HG03159 (cell line): ENCODE measurements around the gene CEP63.

ENCODE experiments used
- ATAC-seq: cut with Tn5 transposase; IDR thresholded peaks from one replicate; pipeline ENCODE4 v1.9.1; 2021; ENCODE audit warnings: mild to moderate bottlenecking, moderate library complexity; ENCODE audit not compliant: unreplicated experiment

Gene CEP63

GRCh38 chr3:134485718-134486576 is at the start of gene CEP63, which contains the start of gene ANAPC13:
Gene CEP63, plus strand, starts transcription at chr3:134486057. Its CDS starts 9,264 bp downstream, at chr3:134495321.
Gene ANAPC13, minus strand, starts transcription at chr3:134485985. Its CDS starts 3,081 bp downstream, at chr3:134482904.
- peak; percentile 82 for ATAC-seq

- ATAC-seq: no peak
Observed at GRCh38 chr3:134437211-134437752, 48.6 kb upstream of the CEP63 start.

DNA sequence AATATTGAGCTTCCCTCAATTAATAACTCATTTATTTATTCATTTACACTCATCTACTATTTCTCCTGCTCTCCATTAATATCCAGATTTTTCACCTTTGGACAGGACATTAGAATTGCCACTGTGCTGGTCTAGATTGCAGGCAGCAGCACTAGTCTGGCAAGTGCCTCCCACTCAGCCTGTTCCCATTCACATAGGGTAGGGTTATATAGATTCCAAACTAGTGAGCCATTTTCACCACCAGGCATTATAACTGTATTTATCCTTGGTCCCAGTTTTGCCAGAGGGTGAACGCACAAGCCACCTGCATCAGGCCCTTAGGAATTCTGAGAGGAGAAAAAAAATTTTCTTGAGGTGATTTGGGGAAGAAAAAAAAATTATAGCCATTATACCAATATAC is 44.5 kb upstream of the CEP63 start:
- no peak for ATAC-seq

DNA sequence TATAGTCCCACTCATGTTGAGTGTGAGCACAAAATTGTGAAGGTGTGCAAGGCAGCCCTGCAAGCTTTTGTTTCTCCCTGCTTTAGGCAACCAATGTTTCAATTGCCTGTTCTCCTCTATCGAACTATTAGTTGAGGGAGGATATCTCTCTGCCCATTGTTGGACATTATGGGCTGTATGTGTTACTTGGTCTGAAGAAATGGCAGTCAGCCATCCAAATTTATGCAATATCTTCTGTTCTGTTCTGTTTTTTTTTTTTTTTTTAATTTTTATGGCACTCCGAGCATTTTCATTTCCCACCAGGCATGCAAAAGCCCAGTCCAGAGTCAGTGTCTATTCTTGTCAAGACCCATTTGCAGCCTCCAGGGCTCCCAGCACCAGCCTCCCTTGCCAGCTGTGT is 44.0 kb upstream of the CEP63 start:
- ATAC-seq: no peak

GRCh38 chr3:134445095-134445494 is 40.8 kb upstream of the CEP63 start:
- no peak for ATAC-seq

- no peak for ATAC-seq
Observed at GRCh38 chr3:134445636-134446035, 40.2 kb upstream of the CEP63 start.

DNA sequence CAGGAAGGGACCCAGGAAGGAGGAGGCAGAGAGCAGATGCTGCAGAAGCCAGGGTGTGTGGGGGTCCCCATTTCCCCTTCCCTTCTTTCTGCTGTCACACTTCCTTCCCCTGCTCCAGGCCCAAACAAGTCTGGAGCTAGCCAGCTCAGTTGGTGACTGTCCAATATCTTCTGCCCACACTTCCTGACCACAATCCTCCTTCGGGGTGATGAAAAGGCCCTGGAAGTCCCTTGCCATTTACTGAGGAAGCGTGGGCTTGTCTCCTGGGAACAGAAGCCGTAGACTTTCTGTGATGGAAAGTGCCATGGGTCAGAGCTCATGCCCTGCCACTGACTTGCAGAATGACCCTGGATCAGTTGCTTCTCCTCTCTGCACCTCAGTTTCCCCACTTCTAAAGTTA is 39.1 kb upstream of the CEP63 start:
- no peak for ATAC-seq

GRCh38 chr3:134447351-134447750 is 38.5 kb upstream of the CEP63 start:
- no peak for ATAC-seq

GRCh38 chr3:134448664-134449063 is 37.2 kb upstream of the CEP63 start:
- ATAC-seq: no peak

DNA sequence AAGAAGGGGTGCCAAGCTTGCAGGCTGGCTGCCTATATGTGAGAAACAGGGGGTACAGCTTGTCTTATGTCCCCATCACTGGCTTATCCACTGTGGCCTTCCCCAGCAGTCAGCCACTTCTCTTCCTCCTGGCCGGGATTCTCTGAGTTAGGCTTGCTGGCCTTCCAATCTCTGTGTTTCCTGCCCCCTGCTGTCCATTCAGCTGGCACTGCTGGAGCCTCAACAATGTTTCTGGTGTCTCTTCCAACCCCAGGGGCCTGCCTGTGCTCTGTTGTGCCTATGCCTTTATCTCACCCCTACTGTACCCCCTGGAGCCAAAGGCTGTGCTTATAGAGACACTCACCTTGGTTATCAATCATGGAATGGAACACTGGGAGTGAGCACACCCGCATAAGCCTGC is 36.6 kb upstream of the CEP63 start:
- ATAC-seq: no peak

DNA sequence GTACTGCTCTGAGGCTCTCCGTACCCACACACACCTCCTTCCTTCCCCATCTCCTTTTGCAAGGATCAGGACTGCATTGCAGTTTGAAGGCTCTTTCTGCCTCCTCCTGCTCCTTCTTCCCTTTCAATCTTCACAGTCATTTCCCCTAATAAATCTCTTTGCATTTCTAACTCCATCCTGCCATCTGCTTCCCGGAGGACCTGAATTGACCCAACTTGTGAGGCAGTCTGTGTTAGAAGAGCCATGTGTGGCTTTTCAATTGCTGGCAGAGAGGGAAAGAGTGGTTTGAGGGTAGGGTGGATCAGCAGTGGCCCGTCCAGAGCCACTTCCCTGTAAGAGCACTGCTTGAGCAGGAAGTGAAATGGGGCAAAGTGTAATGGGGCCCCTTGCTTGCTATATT is 35.9 kb upstream of the CEP63 start:
- no peak for ATAC-seq

- ATAC-seq: no peak
Observed at GRCh38 chr3:134453631-134454030, 32.2 kb upstream of the CEP63 start.

DNA sequence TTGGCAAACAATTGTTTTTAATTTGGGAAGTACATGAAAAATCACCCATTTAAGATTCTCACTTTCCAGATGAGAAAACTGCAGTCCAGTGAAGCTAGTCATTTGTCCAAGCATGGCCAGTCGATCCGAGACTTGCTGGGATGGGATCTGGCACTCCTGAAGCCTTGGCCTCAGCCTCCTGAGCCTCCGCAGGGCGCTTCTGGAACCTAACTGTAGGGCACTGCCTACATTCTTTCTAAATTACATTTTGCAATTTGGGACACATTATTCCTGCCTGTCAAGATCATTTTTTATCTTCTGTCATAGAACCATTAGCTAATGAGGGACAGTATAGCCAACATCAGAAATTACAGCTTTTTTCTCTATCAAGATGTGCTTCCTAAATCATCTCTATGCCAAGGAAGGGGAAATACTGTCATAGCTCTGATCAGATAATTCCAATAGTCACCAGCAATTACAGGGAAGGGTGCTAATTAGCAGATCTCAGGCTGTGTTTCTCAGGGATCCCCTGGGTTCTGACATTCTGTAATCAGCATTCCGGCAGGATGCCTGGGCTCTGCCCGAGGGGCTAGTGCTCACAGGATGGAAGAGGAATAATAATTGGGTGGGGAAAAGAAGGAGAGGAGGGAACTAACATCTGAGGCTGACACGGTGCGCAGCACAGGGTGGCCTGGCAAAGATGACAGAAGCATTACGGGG is 28.3 kb upstream of the CEP63 start:
- ATAC-seq: no peak

- no peak for ATAC-seq
Observed at GRCh38 chr3:134458406-134458945, 27.4 kb upstream of the CEP63 start.

DNA sequence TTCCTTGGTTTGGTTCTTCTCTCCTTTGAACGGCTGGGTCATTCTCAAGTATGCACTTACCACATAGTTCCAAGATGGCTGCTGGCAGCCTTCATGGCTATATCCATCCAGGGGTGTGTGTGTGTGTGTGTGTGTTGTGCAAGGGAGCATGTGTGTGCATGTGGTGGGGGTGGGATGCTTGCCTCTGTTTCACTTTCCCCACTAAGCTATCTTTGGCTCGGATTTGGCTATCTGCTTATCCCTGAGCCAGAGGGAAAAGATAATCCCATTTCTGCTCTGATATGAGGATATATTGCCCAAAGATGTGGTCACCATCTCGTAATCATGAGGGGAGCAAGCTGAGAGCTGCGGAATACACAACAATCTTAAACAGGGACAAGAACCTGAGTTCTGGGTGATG is 26.3 kb upstream of the CEP63 start:
- ATAC-seq: no peak

DNA sequence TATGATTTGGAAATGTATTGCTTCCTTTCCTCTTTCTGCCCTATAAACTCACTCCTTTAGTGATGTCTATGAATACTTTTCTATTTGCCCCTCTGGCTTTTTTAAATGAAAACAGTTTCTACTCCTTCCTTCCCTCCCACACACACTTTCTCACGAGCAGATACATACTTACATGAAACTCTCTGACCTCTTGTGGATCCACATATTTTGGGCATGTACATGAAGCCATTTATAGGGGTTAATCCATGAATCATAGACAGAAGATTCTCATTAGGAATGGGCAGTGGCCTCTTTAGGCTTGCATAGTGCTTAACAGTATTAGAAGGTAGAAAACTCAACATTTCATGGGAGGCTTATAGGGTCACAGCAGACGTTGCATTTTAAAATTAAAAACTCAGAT is 24.9 kb upstream of the CEP63 start:
- ATAC-seq: no peak

GRCh38 chr3:134462331-134462941 is 23.4 kb upstream of the CEP63 start:
- no peak for ATAC-seq

GRCh38 chr3:134463676-134464063 is 22.2 kb upstream of the CEP63 start:
- no peak for ATAC-seq

DNA sequence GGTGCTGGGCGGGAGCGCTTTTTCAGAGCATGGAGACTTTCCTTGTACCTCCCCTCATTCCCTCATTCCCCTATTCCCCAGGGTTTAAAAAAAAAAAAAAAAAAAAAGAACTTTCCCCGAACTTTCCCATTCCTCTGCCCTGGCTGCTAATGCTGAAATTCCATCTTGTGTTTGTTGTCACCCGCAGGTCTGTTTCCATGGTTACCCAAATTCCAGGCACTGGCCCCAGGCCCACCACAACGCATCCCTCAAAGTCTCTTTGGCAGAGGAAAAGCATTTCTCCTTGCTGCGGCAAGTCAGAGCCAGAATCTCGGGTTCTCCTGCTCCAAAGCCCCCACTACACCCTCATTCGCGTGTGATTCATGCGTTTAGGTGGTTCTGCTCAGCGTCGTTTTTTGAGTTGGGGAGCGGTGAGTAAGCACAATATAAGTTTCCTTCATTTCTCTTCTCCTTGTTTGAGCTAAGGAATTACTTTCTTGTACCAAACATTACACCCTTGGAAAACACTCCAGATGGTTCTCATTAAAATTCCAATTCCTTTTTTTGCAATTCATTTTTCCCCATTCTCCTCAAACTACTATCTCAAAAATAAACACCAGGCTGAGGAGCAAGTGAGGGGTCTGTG is 21.7 kb upstream of the CEP63 start:
- ATAC-seq: no peak

- no peak for ATAC-seq
Observed at GRCh38 chr3:134464689-134465365, 21.0 kb upstream of the CEP63 start.
